Right atrium auricular region (tissue), 2 donors: ENCODE results near the gene LRRC32. TPM values are rescaled to one million over a fixed set of nuclear protein-coding genes. Genes with fewer than 3 reads are reported as not detected.

ENCODE experiments used
- DNase-seq: peaks from one replicate; pipeline ENCODE4 v3.0.0-alpha.2; 2019; ENCODE audit warnings: low spot score
- H3K27ac ChIP-seq, 2 donors: fragments of 200-600 bp; sonication (generic); 1 replicate in 1 of 2; 2 replicates in 1 of 2; pipeline ENCODE4 v1.5.1; 2016 to 2019
- H3K27me3 ChIP-seq, 2 donors: fragments of 200-600 bp; sonication (generic); one replicate each; pipeline versions ENCODE4 v1.5.1 to v1.6.0; 2017 to 2019
- H3K36me3 ChIP-seq: fragments of 200-600 bp; sonication (generic); one replicate; pipeline ENCODE4 v1.5.1; 2016
- H3K4me1 ChIP-seq, 2 donors: fragments of 200-600 bp; sonication (generic); one replicate each; pipeline versions ENCODE4 v1.5.1 to v1.6.0; 2017 to 2019
- H3K4me3 ChIP-seq, 2 donors: fragments of 200-600 bp; sonication (generic); 1 replicate in 1 of 2; 2 replicates in 1 of 2; pipeline ENCODE4 v1.5.1; 2017 to 2019; ENCODE audit warnings: mild to moderate bottlenecking in 1 of 2, moderate library complexity in 1 of 2
- H3K9me3 ChIP-seq, 2 donors: fragments of 200-600 bp; sonication (generic); one replicate each; pipeline ENCODE4 v1.5.1; 2019
- total RNA-seq, 2 donors: library from RNA; depleted of rRNA; stranded (reverse); fragments of >200 nt; gene quantifications; one replicate each; pipeline ENCODE4 v1.1.0, GENCODE V29; 2016
- TF ChIP-seq, protein P1 (sequence below), 2 donors: fragments of 200-600 bp; sonication (generic); IDR thresholded peaks; one replicate each; pipeline ENCODE4 v1.5.1; 2019; ENCODE audit warnings: antibody characterized with exemption in 2 of 2

LRRC32 gene
- total RNA-seq, 2 donors from 2014 or later, result 37.9 to 56.0 TPM

DNA sequence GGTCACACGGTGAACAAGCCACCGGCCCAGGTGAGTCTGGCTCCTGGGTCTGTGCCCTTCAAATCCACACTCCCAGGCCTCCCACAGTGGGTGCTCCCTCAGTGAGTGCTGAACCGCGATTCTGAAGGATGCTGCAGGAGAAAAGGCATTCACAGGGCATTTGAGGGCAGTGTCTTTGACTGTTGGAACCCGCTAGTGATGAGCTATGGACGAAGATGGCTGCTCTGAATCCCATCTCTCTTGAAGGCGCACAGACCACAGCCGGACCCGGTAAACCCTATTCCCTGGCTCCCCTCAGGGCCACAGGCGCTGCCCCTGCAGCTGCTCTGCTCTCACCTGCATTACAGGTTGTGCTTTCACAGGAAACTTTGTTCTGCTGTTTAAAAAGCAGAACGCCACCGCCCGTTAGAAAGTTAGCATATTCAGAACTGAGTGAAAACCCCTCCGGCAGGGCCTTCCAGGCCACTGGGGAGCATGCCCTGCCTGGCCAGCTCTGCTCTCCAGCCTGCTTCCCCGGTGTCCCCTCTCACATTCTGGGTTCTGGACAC is 3.2 kb downstream of the LRRC32 start:
- Histone ChIP-seq H3K9me3 (no peaks in the 10 kb centered on the region), H3K4me3 (peak overlapping the region; percentile 49 to 73), H3K27ac (peak overlapping the region; percentile 63 to 81), H3K4me1 (peaks cover 0 to 69% of the 10 kb centered on the region in 2 donors), H3K36me3 (peaks cover 26% of the 10 kb centered on the region), H3K27me3 (no peaks in the 10 kb centered on the region)
- DNase-seq, result no peak
- TF ChIP-seq, protein P1, sequence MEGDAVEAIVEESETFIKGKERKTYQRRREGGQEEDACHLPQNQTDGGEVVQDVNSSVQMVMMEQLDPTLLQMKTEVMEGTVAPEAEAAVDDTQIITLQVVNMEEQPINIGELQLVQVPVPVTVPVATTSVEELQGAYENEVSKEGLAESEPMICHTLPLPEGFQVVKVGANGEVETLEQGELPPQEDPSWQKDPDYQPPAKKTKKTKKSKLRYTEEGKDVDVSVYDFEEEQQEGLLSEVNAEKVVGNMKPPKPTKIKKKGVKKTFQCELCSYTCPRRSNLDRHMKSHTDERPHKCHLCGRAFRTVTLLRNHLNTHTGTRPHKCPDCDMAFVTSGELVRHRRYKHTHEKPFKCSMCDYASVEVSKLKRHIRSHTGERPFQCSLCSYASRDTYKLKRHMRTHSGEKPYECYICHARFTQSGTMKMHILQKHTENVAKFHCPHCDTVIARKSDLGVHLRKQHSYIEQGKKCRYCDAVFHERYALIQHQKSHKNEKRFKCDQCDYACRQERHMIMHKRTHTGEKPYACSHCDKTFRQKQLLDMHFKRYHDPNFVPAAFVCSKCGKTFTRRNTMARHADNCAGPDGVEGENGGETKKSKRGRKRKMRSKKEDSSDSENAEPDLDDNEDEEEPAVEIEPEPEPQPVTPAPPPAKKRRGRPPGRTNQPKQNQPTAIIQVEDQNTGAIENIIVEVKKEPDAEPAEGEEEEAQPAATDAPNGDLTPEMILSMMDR (IDR thresholded peaks at IDR 0.05), result no peak

- no peaks in the 10 kb centered on the region for H3K9me3 ChIP-seq
- peak overlapping the region; percentile 63 to 81 for H3K27ac ChIP-seq
- peaks cover 0 to 68% of the 10 kb centered on the region in 2 donors for H3K4me1 ChIP-seq
- H3K27me3 ChIP-seq, result no peaks in the 10 kb centered on the region
- TF ChIP-seq, protein P1 (IDR thresholded peaks at IDR 0.05), result no peak
- H3K4me3 ChIP-seq, result peak overlapping the region; percentile 49 to 73
- peaks cover 26% of the 10 kb centered on the region for H3K36me3 ChIP-seq
- DNase-seq, result no peak
Observed at GRCh38 chr11:76666830-76667229, 3.7 kb downstream of the LRRC32 start.

GRCh38 chr11:76666408-76666807 is 4.1 kb downstream of the LRRC32 start:
- Histone ChIP-seq H3K9me3 (no peaks in the 10 kb centered on the region), H3K4me1 (peaks cover 0 to 64% of the 10 kb centered on the region in 2 donors), H3K27ac (peak overlapping the region; percentile 63 to 81), H3K27me3 (no peaks in the 10 kb centered on the region), H3K36me3 (peaks cover 26% of the 10 kb centered on the region), H3K4me3 (peak overlapping the region; percentile 49 to 73)
- DNase-seq, result no peak
- TF ChIP-seq, protein P1 (IDR thresholded peaks at IDR 0.05), result no peak

DNA sequence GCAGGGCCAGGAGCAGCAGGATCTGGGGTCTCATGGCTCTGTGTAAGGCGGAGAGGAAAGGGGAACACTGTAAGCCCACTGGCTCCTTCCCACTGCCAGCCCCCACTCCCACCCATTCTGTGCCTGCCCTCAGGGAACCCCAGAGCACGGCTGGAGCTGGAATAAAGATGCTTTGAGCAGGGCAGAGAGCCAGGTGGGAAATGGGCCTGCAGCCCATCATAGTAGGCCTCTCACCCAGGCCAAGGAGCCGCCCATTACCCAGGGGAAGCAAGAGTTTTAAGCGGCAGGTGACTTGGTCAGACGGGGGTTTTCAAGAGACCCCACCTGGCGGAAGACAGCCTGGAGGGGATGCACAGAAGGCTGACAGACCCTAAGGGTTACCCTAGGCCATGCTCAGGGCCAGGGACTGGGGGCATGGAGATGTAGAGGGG is 4.6 kb downstream of the LRRC32 start:
- peaks cover 0 to 59% of the 10 kb centered on the region in 2 donors for H3K4me1 ChIP-seq

GRCh38 chr11:76665172-76665571 is 5.4 kb downstream of the LRRC32 start:
- TF ChIP-seq, protein P1 (IDR thresholded peaks at IDR 0.05), result no peak
- Histone ChIP-seq H3K4me1 (peaks cover 0 to 52% of the 10 kb centered on the region in 2 donors), H3K4me3 (no peak overlapping the region), H3K27ac (peak overlapping the region; percentile 48 to 81), H3K27me3 (no peaks in the 10 kb centered on the region), H3K9me3 (no peaks in the 10 kb centered on the region), H3K36me3 (peaks cover 32% of the 10 kb centered on the region)
- no peak for DNase-seq

More for the DNA sequence above, 4.6 kb downstream of the LRRC32 start:
- DNase-seq, result no peak
- TF ChIP-seq, protein P1 (IDR thresholded peaks at IDR 0.05), result no peak
- H3K9me3 ChIP-seq, result no peaks in the 10 kb centered on the region
- peak overlapping the region; percentile 63 to 81 for H3K27ac ChIP-seq
- peak overlapping the region; percentile 9 to 73 for H3K4me3 ChIP-seq
- H3K27me3 ChIP-seq, result no peaks in the 10 kb centered on the region
- peaks cover 26% of the 10 kb centered on the region for H3K36me3 ChIP-seq
